AG04450 (cell line): ENCODE measurements around the gene COBL. TPM values are rescaled to one million over a fixed set of nuclear protein-coding genes. Genes with fewer than 3 reads are reported as not detected.

Experiments used
- CTCF ChIA-PET: fragments of 300-600, 350-600 bp; formaldehyde crosslinking; extraction: SDS; loops from one replicate; lab custom pipeline; 2022; ENCODE audit warnings: antibody characterized with exemption, inconsistent platforms; lab: Charles Lee
- POLR2A ChIA-PET: fragments of 350-600 bp; formaldehyde crosslinking; extraction: SDS; loops from one replicate; lab custom pipeline; 2021; ENCODE audit warnings: antibody characterized with exemption, inconsistent platforms; lab: Yijun Ruan, JAX
- DNase-seq: peaks from one replicate; pipeline ENCODE4 v3.0.0-alpha.2; 2011; ENCODE audit warnings: low read depth, low spot score
- H3K27ac ChIP-seq: one replicate; pipeline ENCODE4 v1.5.1; 2012; ENCODE audit warnings: low read depth, low read length, control low read depth
- H3K27me3 ChIP-seq: one replicate; pipeline ENCODE4 v1.6.0; 2012; ENCODE audit warnings: low read length; ENCODE audit not compliant: control insufficient read depth, insufficient read depth
- H3K4me3 ChIP-seq: 2 replicates; pipeline ENCODE4 v1.5.1; 2011; ENCODE audit warnings: mild to moderate bottlenecking, low read depth, low read length, control low read depth
- H3K9me3 ChIP-seq: 2 replicates; pipeline ENCODE4 v1.5.1; 2012; ENCODE audit warnings: low read length; ENCODE audit not compliant: control insufficient read depth, insufficient read depth
- CTCF ChIP-seq: IDR thresholded peaks from 2 replicates; pipeline ENCODE4 v1.5.1; 2011; ENCODE audit warnings: low read depth, low read length, control low read depth, inconsistent platforms
- polyA plus RNA-seq: library from polyadenylated mRNA; depleted of rRNA; stranded (reverse); fragments of >200 nt; gene quantifications from 2 replicates; pipeline ENCODE4 v1.2.3, GENCODE V29; 2011

Gene COBL
- polyA plus RNA-seq, 1 experiment = 0.06 TPM

GRCh38 chr7:51263631-51264484, 52.8 kb downstream of the COBL start:
- no peak overlapping the region for H3K27ac ChIP-seq
- no peaks in the 10 kb centered on the region for H3K27me3 ChIP-seq
- DNase-seq = no peak
- peaks cover 3% of the 10 kb centered on the region; the same call in 1 of the 2 replicates for H3K9me3 ChIP-seq
- ChIA-PET POLR2A (no interaction called here), CTCF (no interaction called here)
- no peak for TF ChIP-seq CTCF
- H3K4me3 ChIP-seq = no peak overlapping the region

- no peak for TF ChIP-seq CTCF
- Histone ChIP-seq H3K27ac (no peak overlapping the region), H3K9me3 (peaks cover 3% of the 10 kb centered on the region; the same call in 1 of the 2 replicates), H3K27me3 (no peaks in the 10 kb centered on the region), H3K4me3 (no peak overlapping the region)
- ChIA-PET CTCF (no interaction called here), POLR2A (no interaction called here)
- DNase-seq = no peak
Measured at GRCh38 chr7:51262796-51263531, 53.6 kb downstream of the COBL start.

GRCh38 chr7:51261950-51262795, 54.4 kb downstream of the COBL start:
- ChIA-PET CTCF (no interaction called here), POLR2A (no interaction called here)
- Histone ChIP-seq H3K4me3 (no peak overlapping the region), H3K9me3 (peaks cover 3% of the 10 kb centered on the region; the same call in 1 of the 2 replicates), H3K27ac (no peak overlapping the region), H3K27me3 (no peaks in the 10 kb centered on the region)
- TF ChIP-seq CTCF = no peak
- no peak for DNase-seq

GRCh38 chr7:51261117-51261835, 55.3 kb downstream of the COBL start:
- POLR2A ChIA-PET = no interaction called here
- H3K27ac ChIP-seq = no peak overlapping the region
- CTCF ChIA-PET = no interaction called here
- no peak for DNase-seq
- no peaks in the 10 kb centered on the region for H3K27me3 ChIP-seq
- TF ChIP-seq CTCF = no peak
- peaks cover 3% of the 10 kb centered on the region; the same call in 1 of the 2 replicates for H3K9me3 ChIP-seq
- no peak overlapping the region for H3K4me3 ChIP-seq
